Measurements from ENCODE around the gene LSM5. TPM values are rescaled to one million over a fixed set of nuclear protein-coding genes. Genes with fewer than 3 reads are reported as not detected.

The LSM5 gene
- total RNA-seq, 1 experiment from 2014 or later: 47.8 TPM

DNA sequence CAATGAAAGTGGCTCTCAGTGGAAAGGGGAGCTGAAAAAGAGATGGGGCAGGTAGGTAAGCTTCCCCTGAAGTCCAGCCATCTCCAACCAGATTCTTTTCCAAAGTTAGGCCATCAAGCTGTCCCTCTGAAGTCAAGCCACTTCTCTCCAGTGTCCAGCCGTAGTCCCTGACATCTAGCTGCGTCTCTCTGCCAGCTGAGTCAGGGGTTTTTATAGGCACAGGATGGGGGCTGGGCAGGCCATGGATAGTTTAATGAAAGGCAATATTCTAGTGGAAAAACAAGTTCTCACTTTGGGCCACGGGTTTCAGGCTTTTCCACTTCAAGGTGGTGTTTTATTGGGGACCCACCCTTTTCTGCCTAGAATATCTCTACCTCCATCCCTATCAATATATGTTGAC, 41.9 kb upstream of the LSM5 start:
- peak; percentile 28 for DNase-seq
- Histone ChIP-seq H3K9ac (ENCODE audit: low read length) (no peak overlapping the region), H4K20me1 (ENCODE audit: insufficient read depth, low read depth, low read length) (peaks cover 3% of the 10 kb centered on the region; the same call in 1 of the 2 replicates), H2AFZ (ENCODE audit: low read length) (no peak overlapping the region), H3K4me2 (ENCODE audit: low read depth, low read length, poor library complexity, severe bottlenecking) (no peak overlapping the region), H3K36me3 (ENCODE audit: insufficient read depth, low read length) (no peaks in the 10 kb centered on the region), H3K27ac (ENCODE audit: low read length) (no peak overlapping the region), H3K27me3 (ENCODE audit: low read length) (no peaks in the 10 kb centered on the region), H3K9me2 (replicated peaks; ENCODE audit: insufficient read depth, low read length) (no peaks in the 10 kb centered on the region; the same call in 1 of the 2 replicates), H3K4me3 (ENCODE audit: low read length) (no peak overlapping the region), H3K79me2 (ENCODE audit: low read length) (peaks cover 98% of the 10 kb centered on the region), H3K9me3 (ENCODE audit: low read length) (no peaks in the 10 kb centered on the region), H3K4me1 (ENCODE audit: low read length) (no peaks in the 10 kb centered on the region)

DNA sequence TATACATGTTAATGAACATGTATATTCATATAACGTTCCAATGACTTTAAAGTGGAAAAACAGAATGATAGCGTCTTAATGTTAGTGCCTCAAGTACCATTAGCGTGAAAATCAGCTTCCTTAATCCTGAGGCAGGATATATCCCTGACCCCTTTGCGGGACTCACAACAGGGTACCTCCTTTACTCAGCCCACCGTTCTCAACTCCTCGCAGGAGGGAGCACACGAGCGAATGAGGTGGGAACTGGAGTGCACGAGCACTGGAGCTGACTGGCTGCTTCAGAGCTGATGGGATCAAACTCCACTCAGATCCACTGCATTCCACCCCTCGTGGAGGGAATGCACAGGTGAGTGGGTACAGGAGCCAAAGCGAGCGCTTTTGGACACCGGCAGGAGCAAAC, 41.2 kb upstream of the LSM5 start:
- H3K9me2 ChIP-seq (replicated peaks; ENCODE audit: insufficient read depth, low read length): no peaks in the 10 kb centered on the region; the same call in 1 of the 2 replicates
- H3K36me3 ChIP-seq (ENCODE audit: insufficient read depth, low read length): no peaks in the 10 kb centered on the region
- no peak overlapping the region for H3K9ac ChIP-seq (ENCODE audit: low read length)
- no peaks in the 10 kb centered on the region for H3K9me3 ChIP-seq (ENCODE audit: low read length)
- peak; percentile 9 for DNase-seq
- no peak overlapping the region for H2AFZ ChIP-seq (ENCODE audit: low read length)
- H3K27me3 ChIP-seq (ENCODE audit: low read length): no peaks in the 10 kb centered on the region
- H4K20me1 ChIP-seq (ENCODE audit: insufficient read depth, low read depth, low read length): no peaks in the 10 kb centered on the region
- H3K4me3 ChIP-seq (ENCODE audit: low read length): no peak overlapping the region
- no peak overlapping the region for H3K4me2 ChIP-seq (ENCODE audit: low read depth, low read length, poor library complexity, severe bottlenecking)
- H3K79me2 ChIP-seq (ENCODE audit: low read length): peaks cover 98% of the 10 kb centered on the region
- no peaks in the 10 kb centered on the region for H3K4me1 ChIP-seq (ENCODE audit: low read length)
- no peak overlapping the region for H3K27ac ChIP-seq (ENCODE audit: low read length)

DNA sequence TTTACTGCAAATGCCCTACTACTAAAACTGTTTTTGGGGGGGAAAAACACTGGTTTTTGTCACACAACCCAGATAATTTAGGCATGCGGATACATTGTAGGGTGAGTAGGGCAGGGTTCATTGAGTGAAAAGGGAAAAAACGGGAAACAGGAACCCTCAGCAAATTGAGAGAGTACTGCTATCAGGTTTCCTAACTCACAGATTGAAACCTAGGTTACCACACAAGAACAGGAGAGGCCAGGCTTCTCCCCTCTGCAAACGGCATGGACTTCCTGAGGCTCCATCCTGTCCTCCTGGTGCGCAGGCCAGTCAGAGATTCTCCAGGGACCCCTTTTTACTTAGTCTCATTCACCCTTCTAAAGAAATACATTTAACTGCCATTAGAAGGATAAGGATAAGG, 35.7 kb upstream of the LSM5 start:
- no peak for DNase-seq
- H3K9me2 ChIP-seq (replicated peaks; ENCODE audit: insufficient read depth, low read length): no peaks in the 10 kb centered on the region
- no peak overlapping the region for H3K9ac ChIP-seq (ENCODE audit: low read length)
- peaks cover 13% of the 10 kb centered on the region for H3K4me1 ChIP-seq (ENCODE audit: low read length)
- H3K27ac ChIP-seq (ENCODE audit: low read length): 0 out of 2 replicates have a peak overlapping the region, but pooled peaks have one; percentile 0
- H3K79me2 ChIP-seq (ENCODE audit: low read length): peaks cover 93% of the 10 kb centered on the region
- peaks cover 4% of the 10 kb centered on the region; the same call in 1 of the 2 replicates for H3K36me3 ChIP-seq (ENCODE audit: insufficient read depth, low read length)
- H3K27me3 ChIP-seq (ENCODE audit: low read length): no peaks in the 10 kb centered on the region
- H3K9me3 ChIP-seq (ENCODE audit: low read length): peaks cover 4% of the 10 kb centered on the region; the same call in 1 of the 2 replicates
- H3K4me3 ChIP-seq (ENCODE audit: low read length): no peak overlapping the region
- no peaks in the 10 kb centered on the region for H4K20me1 ChIP-seq (ENCODE audit: insufficient read depth, low read depth, low read length)
- H2AFZ ChIP-seq (ENCODE audit: low read length): no peak overlapping the region
- H3K4me2 ChIP-seq (ENCODE audit: low read depth, low read length, poor library complexity, severe bottlenecking): no peak overlapping the region

DNA sequence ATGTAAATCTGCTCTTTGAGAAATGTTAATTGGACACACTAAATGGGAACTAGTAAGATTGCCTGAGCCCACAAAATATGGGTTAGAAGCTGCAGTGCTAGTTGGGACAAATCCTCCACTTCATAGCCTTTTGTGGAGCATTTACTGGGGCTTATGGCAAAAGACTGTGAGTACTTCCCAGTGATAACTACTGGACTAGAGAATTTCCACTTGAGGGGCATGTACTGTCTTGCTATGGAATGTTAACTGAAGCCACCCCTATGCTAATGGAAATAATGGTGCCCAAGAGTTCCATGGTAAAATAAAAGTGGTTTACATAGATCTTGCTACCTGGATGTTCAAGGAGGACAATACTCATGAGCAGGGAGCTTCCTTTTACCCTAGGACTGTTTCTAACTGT, 34.5 kb upstream of the LSM5 start:
- DNase-seq: no peak
- Histone ChIP-seq H3K4me2 (ENCODE audit: low read depth, low read length, poor library complexity, severe bottlenecking) (no peak overlapping the region), H3K27me3 (ENCODE audit: low read length) (no peaks in the 10 kb centered on the region), H3K9me2 (replicated peaks; ENCODE audit: insufficient read depth, low read length) (no peaks in the 10 kb centered on the region), H3K36me3 (ENCODE audit: insufficient read depth, low read length) (peaks cover 13% of the 10 kb centered on the region), H2AFZ (ENCODE audit: low read length) (no peak overlapping the region), H3K9me3 (ENCODE audit: low read length) (peaks cover 14% of the 10 kb centered on the region), H4K20me1 (ENCODE audit: insufficient read depth, low read depth, low read length) (no peaks in the 10 kb centered on the region), H3K9ac (ENCODE audit: low read length) (no peak overlapping the region), H3K27ac (ENCODE audit: low read length) (no peak overlapping the region), H3K4me3 (ENCODE audit: low read length) (no peak overlapping the region), H3K79me2 (ENCODE audit: low read length) (peaks cover 93% of the 10 kb centered on the region), H3K4me1 (ENCODE audit: low read length) (peaks cover 13% of the 10 kb centered on the region)

DNA sequence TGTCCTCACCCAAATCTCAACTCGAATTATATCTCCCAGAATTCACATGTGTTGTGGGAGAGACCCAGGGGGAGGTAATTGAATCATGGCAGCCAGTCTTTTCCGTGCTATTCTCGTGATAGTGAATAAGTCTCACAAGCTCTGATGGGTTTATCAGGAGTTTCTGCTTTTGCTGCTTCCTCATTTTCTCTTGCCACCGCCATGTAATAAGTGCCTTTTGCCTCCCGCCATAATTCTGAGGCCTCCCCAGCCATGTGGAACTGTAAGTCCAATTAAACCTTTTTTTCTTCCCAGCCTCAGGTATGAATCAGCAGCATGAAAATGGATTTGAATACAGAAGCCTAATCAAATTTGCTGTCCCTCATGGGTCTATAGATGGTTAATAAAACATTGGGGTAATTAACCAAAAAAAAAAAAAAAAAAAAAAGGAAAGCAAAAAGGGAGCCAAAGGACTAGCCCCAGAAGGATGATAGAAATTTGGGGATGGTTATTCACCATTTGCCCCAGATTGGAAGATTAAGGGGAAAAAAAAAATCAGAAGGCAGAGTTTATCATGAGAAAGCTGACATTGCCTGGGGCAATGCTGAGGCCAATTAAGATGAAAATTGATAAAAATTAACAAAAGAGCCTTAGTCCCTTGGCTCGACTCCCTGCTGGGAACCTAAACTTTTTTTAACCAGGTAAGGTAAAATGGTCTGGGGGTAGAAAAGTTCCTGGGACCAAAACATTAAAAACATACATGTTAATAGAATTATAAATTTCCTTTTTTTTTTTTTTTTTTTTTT, 32.8 kb upstream of the LSM5 start:
- H3K9ac ChIP-seq (ENCODE audit: low read length): no peak overlapping the region
- H3K27me3 ChIP-seq (ENCODE audit: low read length): no peaks in the 10 kb centered on the region
- no peaks in the 10 kb centered on the region for H4K20me1 ChIP-seq (ENCODE audit: insufficient read depth, low read depth, low read length)
- H3K9me2 ChIP-seq (replicated peaks; ENCODE audit: insufficient read depth, low read length): no peaks in the 10 kb centered on the region
- no peak overlapping the region for H3K27ac ChIP-seq (ENCODE audit: low read length)
- no peak for DNase-seq
- H2AFZ ChIP-seq (ENCODE audit: low read length): no peak overlapping the region
- peaks cover 95% of the 10 kb centered on the region for H3K79me2 ChIP-seq (ENCODE audit: low read length)
- H3K4me3 ChIP-seq (ENCODE audit: low read length): no peak overlapping the region
- H3K9me3 ChIP-seq (ENCODE audit: low read length): peaks cover 15% of the 10 kb centered on the region
- H3K36me3 ChIP-seq (ENCODE audit: insufficient read depth, low read length): peaks cover 13% of the 10 kb centered on the region
- H3K4me1 ChIP-seq (ENCODE audit: low read length): peaks cover 13% of the 10 kb centered on the region
- H3K4me2 ChIP-seq (ENCODE audit: low read depth, low read length, poor library complexity, severe bottlenecking): no peak overlapping the region

DNA sequence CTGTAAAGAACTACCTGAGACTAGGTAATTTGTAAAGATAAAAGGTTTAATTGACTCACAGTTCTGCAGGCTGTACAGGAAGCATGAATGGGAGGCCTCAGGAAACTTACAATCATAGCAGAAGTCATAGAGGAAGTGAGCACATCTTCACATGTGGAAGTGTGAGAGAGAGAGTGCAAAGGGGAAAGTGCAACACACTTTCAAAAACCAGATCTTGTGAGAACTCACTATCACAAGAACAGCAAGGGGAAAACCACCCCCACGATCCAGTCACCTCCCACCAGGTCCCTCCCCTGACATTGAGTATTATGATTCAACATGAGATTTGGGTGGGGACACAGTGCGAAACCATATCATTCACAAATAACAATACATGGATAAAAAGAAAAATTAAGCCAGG, 29.6 kb upstream of the LSM5 start:
- Histone ChIP-seq H3K4me2 (ENCODE audit: low read depth, low read length, poor library complexity, severe bottlenecking) (no peak overlapping the region), H3K27me3 (ENCODE audit: low read length) (no peaks in the 10 kb centered on the region), H4K20me1 (ENCODE audit: insufficient read depth, low read depth, low read length) (no peaks in the 10 kb centered on the region), H3K9ac (ENCODE audit: low read length) (no peak overlapping the region), H3K36me3 (ENCODE audit: insufficient read depth, low read length) (peaks cover 19% of the 10 kb centered on the region), H3K9me2 (replicated peaks; ENCODE audit: insufficient read depth, low read length) (no peaks in the 10 kb centered on the region), H3K79me2 (ENCODE audit: low read length) (peaks cover 95% of the 10 kb centered on the region), H3K4me1 (ENCODE audit: low read length) (peaks cover 11% of the 10 kb centered on the region), H3K4me3 (ENCODE audit: low read length) (no peak overlapping the region), H3K9me3 (ENCODE audit: low read length) (peaks cover 38% of the 10 kb centered on the region), H3K27ac (ENCODE audit: low read length) (no peak overlapping the region), H2AFZ (ENCODE audit: low read length) (no peak overlapping the region)
- no peak for DNase-seq

DNA sequence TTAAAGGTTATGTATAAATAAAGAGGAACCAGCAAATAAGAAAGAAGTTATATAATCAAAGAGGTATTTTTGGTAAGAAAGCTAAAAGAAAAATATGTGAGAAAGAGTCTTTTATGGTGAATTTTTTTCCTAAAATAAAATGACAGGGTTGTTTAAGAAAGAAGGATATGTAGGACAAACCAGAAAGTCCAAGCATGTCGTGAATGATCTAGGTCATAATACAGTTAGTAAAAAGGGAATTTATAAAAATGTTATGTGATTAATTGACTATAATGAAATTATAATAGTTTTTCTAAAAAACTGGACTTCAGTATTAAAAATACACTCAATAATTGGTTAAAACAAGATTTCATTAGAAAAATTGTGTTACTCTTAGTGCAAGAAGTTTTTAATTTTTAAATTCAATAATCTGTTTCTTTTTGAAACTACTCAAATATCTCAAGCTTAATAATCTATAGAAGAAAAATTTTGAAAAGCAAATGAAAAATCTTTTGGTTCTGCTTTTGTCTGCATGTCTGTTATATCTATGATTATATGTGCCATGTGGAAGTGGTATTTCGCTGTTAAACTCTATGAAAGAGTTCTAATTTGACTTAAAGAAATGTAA, 28.5 kb upstream of the LSM5 start:
- no peak overlapping the region for H3K27ac ChIP-seq (ENCODE audit: low read length)
- H3K4me2 ChIP-seq (ENCODE audit: low read depth, low read length, poor library complexity, severe bottlenecking): no peak overlapping the region
- H3K9ac ChIP-seq (ENCODE audit: low read length): no peak overlapping the region
- no peaks in the 10 kb centered on the region for H3K27me3 ChIP-seq (ENCODE audit: low read length)
- peaks cover 4% of the 10 kb centered on the region for H3K4me1 ChIP-seq (ENCODE audit: low read length)
- peaks cover 38% of the 10 kb centered on the region for H3K9me3 ChIP-seq (ENCODE audit: low read length)
- peaks cover 19% of the 10 kb centered on the region for H3K36me3 ChIP-seq (ENCODE audit: insufficient read depth, low read length)
- no peak overlapping the region for H3K4me3 ChIP-seq (ENCODE audit: low read length)
- H2AFZ ChIP-seq (ENCODE audit: low read length): no peak overlapping the region
- H3K9me2 ChIP-seq (replicated peaks; ENCODE audit: insufficient read depth, low read length): no peaks in the 10 kb centered on the region
- DNase-seq: peak; percentile 71
- H4K20me1 ChIP-seq (ENCODE audit: insufficient read depth, low read depth, low read length): no peaks in the 10 kb centered on the region
- peaks cover 96% of the 10 kb centered on the region for H3K79me2 ChIP-seq (ENCODE audit: low read length)

DNA sequence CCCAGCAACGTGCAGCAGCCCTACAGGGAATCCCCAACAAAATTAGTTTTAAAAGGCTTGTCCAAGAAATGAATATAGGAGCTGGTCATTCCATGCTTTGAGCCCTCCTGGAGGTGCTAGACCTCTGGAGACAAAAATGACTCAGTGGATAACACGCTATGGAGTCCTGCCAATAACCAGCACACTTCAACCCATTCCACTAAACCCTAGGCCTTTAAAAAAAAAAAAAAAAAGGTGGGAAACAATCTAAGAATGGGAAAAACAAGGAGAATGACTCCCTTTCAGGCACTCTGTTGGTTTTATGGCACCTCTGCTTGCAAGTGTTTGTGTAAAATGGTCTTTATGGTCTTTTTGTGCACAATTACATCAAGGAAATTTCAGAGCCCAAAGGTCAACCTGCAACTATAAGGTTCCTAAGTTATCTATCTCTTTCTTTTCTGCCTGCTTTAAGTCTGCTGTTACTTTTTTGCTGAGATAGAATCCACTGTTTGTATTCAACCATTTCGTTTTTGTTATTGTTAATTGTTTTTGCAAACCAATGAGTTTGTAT, 26.4 kb upstream of the LSM5 start:
- Histone ChIP-seq H3K9me3 (ENCODE audit: low read length) (peaks cover 36% of the 10 kb centered on the region), H2AFZ (ENCODE audit: low read length) (no peak overlapping the region), H3K4me2 (ENCODE audit: low read depth, low read length, poor library complexity, severe bottlenecking) (no peak overlapping the region), H3K27me3 (ENCODE audit: low read length) (no peaks in the 10 kb centered on the region), H3K9me2 (replicated peaks; ENCODE audit: insufficient read depth, low read length) (no peaks in the 10 kb centered on the region), H3K79me2 (ENCODE audit: low read length) (peaks cover 99% of the 10 kb centered on the region), H3K4me1 (ENCODE audit: low read length) (peaks cover 4% of the 10 kb centered on the region), H3K36me3 (ENCODE audit: insufficient read depth, low read length) (peaks cover 17% of the 10 kb centered on the region), H3K27ac (ENCODE audit: low read length) (no peak overlapping the region), H4K20me1 (ENCODE audit: insufficient read depth, low read depth, low read length) (no peaks in the 10 kb centered on the region), H3K9ac (ENCODE audit: low read length) (no peak overlapping the region), H3K4me3 (ENCODE audit: low read length) (no peak overlapping the region)
- DNase-seq: no peak
